GM12878 (cell line): Measurements from ENCODE around the gene KIDINS220. TPM values are rescaled to one million over a fixed set of nuclear protein-coding genes. Genes with fewer than 3 reads are reported as not detected.

Source experiments
- NFXL1 ChIP-seq: fragments of 450-650 bp; IDR thresholded peaks from 2 replicates; pipeline ENCODE4 v1.6.1; 2017; ENCODE audit warnings: antibody characterized with exemption, mild to moderate bottlenecking, borderline replicate concordance
- YBX1 ChIP-seq: fragments of 450-650 bp; IDR thresholded peaks from 2 replicates; pipeline ENCODE4 v1.6.1; 2016; ENCODE audit warnings: antibody characterized with exemption
- polyA plus RNA-seq, 11 experiments: library from polyadenylated mRNA; depleted of rRNA in 4 of 11; unstranded in 6 of 11; stranded (reverse) in 5 of 11; fragments of >200 nt; fragmentation: Nextera tagmentation in 4 of 11; fragmentation: Illumina TruSeq in 1 of 11; extraction: Ambion mirVana in 4 of 11; extraction: Trizol in 1 of 11; gene quantifications; 1 replicate in 1 of 11; 2 replicates in 10 of 11; pipeline versions ENCODE4 v1.2.1 to v1.2.3, GENCODE V29; 2011 to 2016; ENCODE audit warnings: inconsistent platforms in 2 of 11, missing spikeins in 2 of 11, low read depth in 1 of 11
- total RNA-seq, 4 experiments: library from RNA; depleted of rRNA in 3 of 4; stranded (reverse); fragments of >200 nt in 3 of 4; fragmentation: Illumina TruSeq in 1 of 4; extraction: Trizol in 1 of 4; gene quantifications; 2 replicates each; pipeline versions ENCODE4 v1.2.1 to v1.2.3, GENCODE V29; 2013 to 2021
- TF ChIP-seq, protein P1 (sequence below): fragments of 450-650 bp; formaldehyde crosslinking; IDR thresholded peaks from 2 replicates; pipeline ENCODE4 v1.4.0; 2020; ENCODE audit warnings: mild to moderate bottlenecking, moderate library complexity
- TF ChIP-seq, protein P2 (sequence below): IDR thresholded peaks from 2 replicates; pipeline ENCODE4 v1.6.1; 2012; ENCODE audit warnings: mild to moderate bottlenecking, low read depth, low read length

The KIDINS220 gene
- total and polyA plus RNA-seq, 10 of the 15 experiments (the other 5 are each of a cell fraction or from before 2014, with no cell fraction given) = 6.0 to 31.2 (median 16.0) TPM

DNA sequence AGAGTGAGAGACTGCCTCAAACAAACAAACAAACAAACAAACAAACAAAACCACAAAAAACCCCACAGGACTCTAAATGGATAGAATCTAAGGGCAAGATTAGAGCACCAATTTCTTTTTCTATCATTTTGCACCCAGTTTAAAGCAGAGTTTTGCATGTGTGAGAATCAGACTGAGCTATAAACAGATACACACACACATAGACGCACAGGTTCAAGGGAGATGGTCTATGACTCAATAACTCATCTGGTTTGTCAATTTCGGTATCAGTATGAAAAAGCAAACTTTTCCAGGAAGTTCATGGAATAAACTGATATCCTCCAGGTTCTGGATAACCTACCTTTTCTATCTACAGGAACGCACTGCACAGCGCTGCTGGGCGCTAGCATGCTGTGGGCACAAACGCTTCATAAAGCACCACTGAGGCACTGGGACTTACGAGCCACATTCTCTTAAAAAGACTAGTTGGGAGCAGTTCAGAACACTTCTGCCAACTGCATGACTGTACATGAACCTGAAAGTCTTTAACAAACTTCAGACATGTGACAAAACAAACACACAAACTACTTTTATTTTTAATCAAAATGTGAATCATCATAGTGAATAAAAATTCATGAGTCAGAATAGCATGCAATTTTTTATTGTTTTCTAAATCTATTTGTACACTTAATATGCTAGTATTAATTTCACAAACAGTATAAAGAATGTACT, 109.0 kb downstream of the KIDINS220 start (continued):
- TF ChIP-seq, protein P1, sequence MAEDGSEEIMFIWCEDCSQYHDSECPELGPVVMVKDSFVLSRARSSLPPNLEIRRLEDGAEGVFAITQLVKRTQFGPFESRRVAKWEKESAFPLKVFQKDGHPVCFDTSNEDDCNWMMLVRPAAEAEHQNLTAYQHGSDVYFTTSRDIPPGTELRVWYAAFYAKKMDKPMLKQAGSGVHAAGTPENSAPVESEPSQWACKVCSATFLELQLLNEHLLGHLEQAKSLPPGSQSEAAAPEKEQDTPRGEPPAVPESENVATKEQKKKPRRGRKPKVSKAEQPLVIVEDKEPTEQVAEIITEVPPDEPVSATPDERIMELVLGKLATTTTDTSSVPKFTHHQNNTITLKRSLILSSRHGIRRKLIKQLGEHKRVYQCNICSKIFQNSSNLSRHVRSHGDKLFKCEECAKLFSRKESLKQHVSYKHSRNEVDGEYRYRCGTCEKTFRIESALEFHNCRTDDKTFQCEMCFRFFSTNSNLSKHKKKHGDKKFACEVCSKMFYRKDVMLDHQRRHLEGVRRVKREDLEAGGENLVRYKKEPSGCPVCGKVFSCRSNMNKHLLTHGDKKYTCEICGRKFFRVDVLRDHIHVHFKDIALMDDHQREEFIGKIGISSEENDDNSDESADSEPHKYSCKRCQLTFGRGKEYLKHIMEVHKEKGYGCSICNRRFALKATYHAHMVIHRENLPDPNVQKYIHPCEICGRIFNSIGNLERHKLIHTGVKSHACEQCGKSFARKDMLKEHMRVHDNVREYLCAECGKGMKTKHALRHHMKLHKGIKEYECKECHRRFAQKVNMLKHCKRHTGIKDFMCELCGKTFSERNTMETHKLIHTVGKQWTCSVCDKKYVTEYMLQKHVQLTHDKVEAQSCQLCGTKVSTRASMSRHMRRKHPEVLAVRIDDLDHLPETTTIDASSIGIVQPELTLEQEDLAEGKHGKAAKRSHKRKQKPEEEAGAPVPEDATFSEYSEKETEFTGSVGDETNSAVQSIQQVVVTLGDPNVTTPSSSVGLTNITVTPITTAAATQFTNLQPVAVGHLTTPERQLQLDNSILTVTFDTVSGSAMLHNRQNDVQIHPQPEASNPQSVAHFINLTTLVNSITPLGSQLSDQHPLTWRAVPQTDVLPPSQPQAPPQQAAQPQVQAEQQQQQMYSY = no peak
- TF ChIP-seq, protein P2, sequence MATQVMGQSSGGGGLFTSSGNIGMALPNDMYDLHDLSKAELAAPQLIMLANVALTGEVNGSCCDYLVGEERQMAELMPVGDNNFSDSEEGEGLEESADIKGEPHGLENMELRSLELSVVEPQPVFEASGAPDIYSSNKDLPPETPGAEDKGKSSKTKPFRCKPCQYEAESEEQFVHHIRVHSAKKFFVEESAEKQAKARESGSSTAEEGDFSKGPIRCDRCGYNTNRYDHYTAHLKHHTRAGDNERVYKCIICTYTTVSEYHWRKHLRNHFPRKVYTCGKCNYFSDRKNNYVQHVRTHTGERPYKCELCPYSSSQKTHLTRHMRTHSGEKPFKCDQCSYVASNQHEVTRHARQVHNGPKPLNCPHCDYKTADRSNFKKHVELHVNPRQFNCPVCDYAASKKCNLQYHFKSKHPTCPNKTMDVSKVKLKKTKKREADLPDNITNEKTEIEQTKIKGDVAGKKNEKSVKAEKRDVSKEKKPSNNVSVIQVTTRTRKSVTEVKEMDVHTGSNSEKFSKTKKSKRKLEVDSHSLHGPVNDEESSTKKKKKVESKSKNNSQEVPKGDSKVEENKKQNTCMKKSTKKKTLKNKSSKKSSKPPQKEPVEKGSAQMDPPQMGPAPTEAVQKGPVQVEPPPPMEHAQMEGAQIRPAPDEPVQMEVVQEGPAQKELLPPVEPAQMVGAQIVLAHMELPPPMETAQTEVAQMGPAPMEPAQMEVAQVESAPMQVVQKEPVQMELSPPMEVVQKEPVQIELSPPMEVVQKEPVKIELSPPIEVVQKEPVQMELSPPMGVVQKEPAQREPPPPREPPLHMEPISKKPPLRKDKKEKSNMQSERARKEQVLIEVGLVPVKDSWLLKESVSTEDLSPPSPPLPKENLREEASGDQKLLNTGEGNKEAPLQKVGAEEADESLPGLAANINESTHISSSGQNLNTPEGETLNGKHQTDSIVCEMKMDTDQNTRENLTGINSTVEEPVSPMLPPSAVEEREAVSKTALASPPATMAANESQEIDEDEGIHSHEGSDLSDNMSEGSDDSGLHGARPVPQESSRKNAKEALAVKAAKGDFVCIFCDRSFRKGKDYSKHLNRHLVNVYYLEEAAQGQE = no peak
- no peak for TF ChIP-seq YBX1
- TF ChIP-seq NFXL1 = no peak
